ENCODE results near the gene BABAM2.

DNA sequence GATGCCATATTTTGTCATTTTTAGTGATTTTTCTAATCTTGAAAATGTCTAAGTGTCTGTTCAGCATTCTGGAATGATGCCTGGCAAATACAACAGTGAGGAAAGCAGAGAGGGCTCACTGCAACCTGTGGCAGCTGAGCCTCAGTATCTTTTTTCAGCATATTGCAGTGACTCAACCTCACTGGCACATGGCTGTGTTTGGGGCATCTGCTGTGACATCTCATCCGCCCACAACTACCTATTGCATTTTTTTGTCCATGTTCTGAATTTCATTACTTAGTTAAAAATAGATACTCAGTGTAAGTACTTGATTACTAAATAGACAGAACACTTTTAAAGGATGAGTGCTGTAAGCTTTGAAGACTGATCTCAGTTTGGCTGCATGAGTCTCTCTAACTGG lies 10.7 kb downstream of the BABAM2 start:
- TF ChIP-seq CTCF (IDR thresholded peaks at IDR 0.05) = no peak
- no peak for TF ChIP-seq POLR2AphosphoS5 (IDR thresholded peaks at IDR 0.05; ENCODE audit: insufficient read depth in 1 of 2, low read depth in 1 of 2)
- no peak for TF ChIP-seq POLR2A (IDR thresholded peaks at IDR 0.05)

Data from vagina (tissue), 2 donors.